Activated CD4-positive, alpha-beta T cell treated with anti-CD3 and anti-CD28 coated beads, Interleukin-2, amount 50 U/mL, for 16 hours (primary cell): Measurements from ENCODE around the gene REEP1.
A peak's percentile ranks its signal among the peaks of the same experiment; 100 is the strongest.

ENCODE experiments used
- DNase-seq: peaks from one replicate; pipeline ENCODE4 v3.0.0-alpha.2; 2020

REEP1 gene, protein sequence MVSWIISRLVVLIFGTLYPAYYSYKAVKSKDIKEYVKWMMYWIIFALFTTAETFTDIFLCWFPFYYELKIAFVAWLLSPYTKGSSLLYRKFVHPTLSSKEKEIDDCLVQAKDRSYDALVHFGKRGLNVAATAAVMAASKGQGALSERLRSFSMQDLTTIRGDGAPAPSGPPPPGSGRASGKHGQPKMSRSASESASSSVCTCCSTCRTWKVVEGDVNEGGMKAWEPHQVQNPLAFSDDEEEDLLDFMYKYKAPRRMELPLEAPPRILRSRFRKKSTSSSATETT

GRCh38 chr2:86337244-86337835, at the start of gene REEP1:
TSS of gene REEP1 (minus strand) at chr2:86337626. CDS start at chr2:86337510, 116 bp downstream.
- peak; percentile 7 for DNase-seq

- no peak for DNase-seq
Measured at GRCh38 chr2:86383844-86384243, 46.4 kb upstream of the REEP1 start.

GRCh38 chr2:86382698-86383097, 45.3 kb upstream of the REEP1 start:
- DNase-seq: no peak

DNA sequence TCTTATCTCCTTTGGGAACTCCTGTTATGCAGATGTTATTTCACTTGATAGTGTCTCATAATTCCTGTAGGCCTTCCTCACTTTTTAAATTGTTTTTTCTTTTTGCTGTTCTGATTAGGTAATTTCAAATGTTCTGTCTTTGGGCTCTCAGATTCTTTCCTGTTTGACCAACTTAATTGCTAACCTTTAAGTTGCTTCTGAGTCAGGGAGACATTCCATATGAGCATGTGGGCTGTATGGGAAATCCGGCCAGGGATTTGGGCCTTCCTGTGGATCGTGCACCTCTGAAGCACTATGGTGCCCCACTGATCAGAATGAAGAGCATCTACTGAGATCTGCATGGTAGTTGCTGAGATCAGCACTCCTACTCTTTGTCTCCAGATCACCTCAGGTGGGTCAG, 44.7 kb upstream of the REEP1 start:
- no peak for DNase-seq

DNA sequence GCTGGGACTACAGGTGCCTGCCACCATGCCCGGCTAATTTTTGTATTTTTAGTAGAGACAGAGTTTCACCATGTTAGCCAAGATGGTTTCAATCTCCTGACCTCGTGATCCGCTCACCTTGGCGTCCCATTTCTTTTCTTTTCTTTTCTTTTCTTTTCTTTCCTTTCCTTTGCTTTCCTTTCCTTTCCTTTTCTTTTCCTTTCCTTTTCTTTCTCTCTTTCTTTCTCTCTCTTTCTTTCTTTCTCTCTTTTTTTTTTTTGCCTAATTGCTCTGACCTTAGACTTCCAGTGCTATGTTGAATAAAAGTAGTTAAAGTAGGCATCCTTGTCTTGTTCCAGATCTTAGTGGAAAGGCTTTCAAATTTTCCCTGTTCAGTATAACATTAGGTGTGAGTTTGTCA, 41.0 kb upstream of the REEP1 start:
- no peak for DNase-seq

- DNase-seq: no peak
Measured at GRCh38 chr2:86375623-86376022, 38.2 kb upstream of the REEP1 start.

GRCh38 chr2:86372641-86373502, 35.4 kb upstream of the REEP1 start:
- DNase-seq: no peak

DNA sequence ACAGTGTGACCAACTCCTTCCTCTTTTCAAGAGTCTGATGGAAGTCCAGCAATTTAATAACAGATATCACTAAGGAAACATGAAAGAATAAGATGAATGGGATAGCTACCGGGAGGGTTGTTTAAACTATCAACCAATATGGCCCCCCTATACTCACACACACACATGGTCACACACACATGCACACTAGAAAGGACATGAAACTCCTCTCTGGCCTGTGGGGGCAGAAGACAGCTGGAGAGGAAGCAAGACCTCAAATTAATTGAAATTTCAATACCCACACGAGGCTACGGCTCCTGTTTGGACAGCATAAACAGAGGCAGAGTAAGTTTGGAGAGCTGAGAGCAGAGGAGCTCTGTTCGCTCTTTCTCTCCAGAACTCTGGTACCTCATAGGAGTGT, 34.7 kb upstream of the REEP1 start:
- DNase-seq: no peak

DNA sequence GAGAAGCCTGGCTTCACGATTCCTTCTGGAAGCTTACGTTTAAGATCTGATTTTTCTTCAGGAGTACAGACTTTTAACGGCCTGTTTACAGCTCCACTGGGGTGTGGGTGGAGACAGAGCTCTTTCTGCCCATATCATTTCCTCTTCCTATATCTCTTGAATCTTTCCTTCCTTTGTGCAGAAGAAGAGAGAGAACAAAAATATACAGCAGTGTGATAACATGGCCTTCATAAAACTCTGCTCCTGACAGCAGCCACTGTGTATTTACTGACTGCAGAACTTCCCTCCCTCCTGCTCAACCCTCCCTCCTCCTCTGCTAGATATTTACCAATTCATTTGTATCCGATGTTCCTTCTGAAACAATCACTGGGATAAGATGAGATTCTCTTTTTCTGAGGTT, 34.1 kb upstream of the REEP1 start:
- DNase-seq: no peak

GRCh38 chr2:86370579-86370978, 33.2 kb upstream of the REEP1 start:
- no peak for DNase-seq

GRCh38 chr2:86368161-86368824, 30.9 kb upstream of the REEP1 start:
- peak; percentile 17 for DNase-seq

DNA sequence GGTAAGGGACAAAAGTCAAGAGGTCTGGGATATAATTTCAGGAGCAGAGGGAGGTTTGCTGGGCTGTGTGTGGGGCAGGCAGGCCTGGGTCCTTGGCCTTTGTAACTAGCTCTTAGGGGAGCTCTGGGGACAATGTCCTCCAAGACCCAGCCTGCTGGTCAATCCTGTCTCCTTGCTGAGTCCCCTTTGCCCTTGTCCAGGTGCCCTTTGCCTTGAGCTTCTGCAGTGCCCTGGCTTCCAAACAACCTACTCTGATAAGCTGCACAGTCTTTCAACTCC, 30.0 kb upstream of the REEP1 start:
- DNase-seq: no peak

DNA sequence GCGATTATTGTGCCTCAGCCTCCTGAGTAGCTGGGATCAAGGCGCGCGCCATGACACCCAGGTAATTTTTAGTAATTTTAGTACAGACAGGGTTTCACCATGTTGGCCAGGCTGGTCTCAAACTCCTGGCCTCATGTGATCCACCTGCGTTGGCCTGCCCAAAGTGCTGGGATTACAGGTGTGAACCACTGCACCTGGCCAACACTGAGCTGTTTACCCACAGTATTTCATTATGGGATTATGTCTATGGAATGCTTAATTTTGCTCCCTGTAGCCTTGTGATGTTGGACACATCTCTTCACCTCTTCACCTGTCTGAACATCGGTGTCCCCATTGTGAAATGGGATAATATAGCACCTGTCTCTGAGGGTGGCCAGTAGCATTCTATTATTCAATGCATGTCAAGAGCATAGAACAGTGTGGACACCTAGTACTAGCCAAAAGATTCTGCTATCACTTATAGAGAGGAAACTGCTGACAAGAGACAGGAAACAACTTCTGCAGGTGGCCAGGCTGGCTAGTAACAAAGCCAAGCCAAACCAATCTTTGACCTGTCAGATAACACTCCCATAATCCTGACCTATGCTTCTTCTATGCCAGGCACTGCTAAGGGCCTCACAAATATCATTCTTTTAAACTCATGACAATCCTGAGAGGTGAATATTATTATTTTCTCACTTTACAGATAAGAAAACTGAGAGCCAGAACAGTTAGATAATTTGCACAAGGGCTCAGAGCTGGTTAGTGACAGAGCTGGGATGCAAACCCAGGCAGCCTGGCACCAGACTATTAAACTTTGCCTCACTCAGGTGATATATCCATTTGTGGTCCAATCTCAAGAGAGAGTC, 29.4 kb upstream of the REEP1 start:
- DNase-seq: no peak

DNA sequence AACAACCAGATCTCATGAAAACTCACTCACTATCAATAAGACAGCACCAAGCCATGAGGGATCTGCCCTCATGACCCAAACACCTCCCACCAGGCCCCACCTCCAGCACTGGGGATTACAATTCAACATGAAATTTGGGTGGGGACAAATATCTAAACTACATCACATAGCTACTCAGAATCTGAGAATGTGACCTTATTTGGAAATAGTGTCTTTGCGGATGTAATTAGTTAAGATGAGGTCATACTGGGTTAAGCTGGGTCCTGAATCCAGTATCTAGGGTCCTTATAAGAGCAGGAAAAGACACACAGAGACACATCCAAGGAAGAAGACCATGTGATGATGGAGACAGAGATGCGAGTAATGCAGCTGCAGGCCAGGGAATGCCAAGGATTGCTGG, 27.5 kb upstream of the REEP1 start:
- no peak for DNase-seq

DNA sequence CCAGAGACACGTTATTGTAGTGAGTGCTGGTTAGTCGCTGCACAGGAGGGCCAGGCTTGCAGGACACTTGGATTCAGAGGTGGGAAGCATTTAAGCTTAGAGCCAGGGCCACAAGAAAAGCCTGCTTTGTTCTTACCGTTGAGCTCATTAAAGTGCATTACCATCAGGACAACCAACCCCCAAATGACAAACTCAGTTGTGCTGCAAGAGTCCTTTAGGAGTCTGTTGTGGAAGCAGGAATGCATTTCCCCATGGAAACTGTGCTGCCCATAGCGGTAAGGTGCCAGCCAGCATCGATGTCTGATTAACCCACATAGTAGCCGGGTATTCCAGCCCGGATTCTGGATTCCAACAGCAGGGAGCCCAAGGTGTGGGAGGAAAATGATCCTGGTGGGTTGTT, 23.4 kb upstream of the REEP1 start:
- DNase-seq: no peak

DNA sequence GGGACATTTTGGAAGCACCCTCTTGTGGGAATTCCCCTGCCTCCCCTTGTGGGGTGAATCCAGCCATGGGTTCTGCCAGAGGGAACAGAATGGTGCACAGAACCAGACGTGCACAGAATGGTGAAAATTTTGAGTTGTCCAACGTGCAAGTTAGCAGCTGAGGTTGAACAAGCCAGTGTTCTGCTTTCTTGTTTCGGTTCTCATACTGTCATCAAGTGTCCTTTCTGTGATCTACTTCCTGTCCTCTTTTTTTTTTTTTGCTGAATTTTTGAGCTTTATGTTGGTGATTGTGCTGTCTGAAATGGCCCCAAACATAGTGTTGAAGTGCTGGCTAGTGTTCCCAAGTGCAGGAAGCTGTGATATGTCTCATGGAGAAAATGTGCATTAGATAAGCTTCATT, 21.5 kb upstream of the REEP1 start:
- no peak for DNase-seq

DNA sequence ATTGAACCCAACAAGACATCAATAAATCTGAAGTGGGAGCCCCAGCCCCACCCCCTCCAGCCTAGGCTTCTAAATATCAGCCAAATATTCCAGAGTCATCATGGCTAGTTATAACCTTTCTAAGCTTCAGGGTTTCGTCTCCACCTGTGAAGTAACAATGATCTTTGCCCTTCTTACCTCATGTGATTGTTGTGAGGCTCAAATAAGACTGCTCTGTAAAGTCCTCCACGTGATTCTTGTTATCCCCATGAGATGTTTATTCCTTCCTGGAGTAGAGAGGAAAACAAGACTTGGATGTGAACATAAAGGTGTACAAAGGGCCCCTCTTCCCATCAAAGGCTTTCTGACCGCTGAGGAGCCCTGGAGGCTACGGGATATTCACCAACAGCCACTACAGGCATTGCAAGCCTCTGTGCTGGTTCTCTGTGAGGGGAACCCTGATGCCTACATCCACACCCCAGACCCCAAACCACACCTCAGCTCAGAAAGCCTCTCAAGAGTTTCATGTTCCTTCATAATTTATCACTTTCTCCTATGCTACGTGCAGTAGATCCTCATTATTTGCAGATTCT, 20.1 kb upstream of the REEP1 start:
- DNase-seq: no peak

GRCh38 chr2:86352727-86353221, 15.3 kb upstream of the REEP1 start:
- no peak for DNase-seq

DNA sequence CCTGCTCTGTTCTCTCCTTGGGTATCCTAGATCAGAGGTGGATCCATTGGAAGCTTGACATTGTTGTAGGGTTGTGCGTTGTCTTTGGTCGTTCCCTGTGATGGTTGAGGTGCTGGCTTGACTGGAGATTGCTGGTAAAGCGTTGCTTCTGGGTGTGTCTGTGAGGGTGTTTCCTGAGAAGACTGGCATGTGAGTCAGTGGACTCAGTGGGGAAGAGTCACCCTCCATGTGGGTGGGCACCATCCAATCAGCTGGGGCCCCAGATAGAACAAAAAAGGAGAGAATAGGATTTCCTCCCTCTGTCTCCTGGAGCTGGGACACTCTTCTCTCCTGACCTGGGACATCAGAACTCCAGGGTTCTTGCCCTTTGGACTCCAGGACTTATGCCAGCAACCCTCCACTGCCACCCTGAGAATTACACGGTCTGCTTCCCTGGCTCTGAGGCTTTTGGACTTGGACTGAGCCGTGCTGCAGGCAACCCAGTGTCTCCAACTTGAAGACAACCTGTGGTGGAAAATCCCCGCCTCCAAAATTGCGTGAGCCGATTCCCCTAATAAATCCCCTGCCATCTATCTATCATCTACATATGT, 14.8 kb upstream of the REEP1 start:
- DNase-seq: no peak

- DNase-seq: no peak
Measured at GRCh38 chr2:86350751-86351150, 13.3 kb upstream of the REEP1 start.

- no peak for DNase-seq
Measured at GRCh38 chr2:86347401-86347800, 10.0 kb upstream of the REEP1 start.
